H1 (cell line): ENCODE measurements around the gene ARL8A. TPM values are rescaled to one million over a fixed set of nuclear protein-coding genes. Genes with fewer than 3 reads are reported as not detected.
A peak's percentile ranks its signal among the peaks of the same experiment; 100 is the strongest.
"Not testable (repeated sequence)": the region's sequence is repeated elsewhere in the genome, so short reads cannot be mapped to it uniquely, and the experiment has no call there.

Experiments
- CTCF ChIA-PET: fragments of 300-600 bp; sonication (Branson Sonifier 250); formaldehyde crosslinking; loops from one replicate; lab custom pipeline; 2021; ENCODE audit not compliant: partially characterized antibody; lab: Charles Lee
- POLR2A ChIA-PET: fragments of 300-600 bp; sonication (Branson Sonifier 250); formaldehyde crosslinking; loops from one replicate; lab custom pipeline; 2021; ENCODE audit warnings: inconsistent platforms; ENCODE audit not compliant: partially characterized antibody; lab: Charles Lee
- DNase-seq, 2 experiments: peaks; one replicate each; pipeline versions ENCODE4 v3.0.0 to v3.0.0-alpha.2; 2010 to 2022; ENCODE audit warnings: low spot score in 2 of 2, low read depth in 1 of 2, mixed read lengths in 1 of 2
- FAIRE-seq: peaks from 2 replicates; lab custom pipeline; 2011; peaks lifted over from hg19 to GRCh38; lab: Jason Lieb, UNC
- H2AFZ ChIP-seq: 2 replicates; pipeline ENCODE4 v1.8.1; 2012; ENCODE audit warnings: low read length, inconsistent platforms
- H2AK5ac ChIP-seq: 2 replicates; pipeline ENCODE4 v1.6.1; 2013; ENCODE audit warnings: low read depth, low read length
- H2BK120ac ChIP-seq: replicated peaks from 2 replicates; pipeline ENCODE3; 2013; ENCODE audit warnings: low read depth, low read length, inconsistent platforms
- H2BK12ac ChIP-seq: 2 replicates; pipeline ENCODE4 v1.6.1; 2013; ENCODE audit warnings: low read depth, low read length
- H2BK15ac ChIP-seq: 2 replicates; pipeline ENCODE4 v1.6.1; 2013; ENCODE audit warnings: low read length
- H2BK20ac ChIP-seq: 2 replicates; pipeline ENCODE4 v1.6.1; 2013; ENCODE audit warnings: low read length
- H2BK5ac ChIP-seq: 2 replicates; pipeline ENCODE4 v1.6.1; 2013; ENCODE audit warnings: low read depth, low read length
- H3K14ac ChIP-seq: 2 replicates; pipeline ENCODE4 v1.6.1; 2013; ENCODE audit warnings: inconsistent platforms; ENCODE audit not compliant: insufficient read length
- H3K18ac ChIP-seq: 2 replicates; pipeline ENCODE4 v1.6.1; 2013; ENCODE audit warnings: low read length; ENCODE audit errors: extremely low read depth
- H3K23ac ChIP-seq: 2 replicates; pipeline ENCODE4 v1.6.1; 2013; ENCODE audit warnings: inconsistent platforms; ENCODE audit not compliant: insufficient read length
- H3K23me2 ChIP-seq: 2 replicates; pipeline ENCODE4 v1.6.1; 2013; ENCODE audit warnings: low read depth, low read length
- H3K27ac ChIP-seq: 2 replicates; pipeline ENCODE4 v1.6.1; 2011; ENCODE audit warnings: low read depth, low read length, inconsistent platforms
- H3K27me3 ChIP-seq, 4 experiments: replicated peaks in 1 of 4; 1 replicate in 1 of 4; 2 replicates in 3 of 4; pipeline versions ENCODE4 v1.6.1 to v1.8.1; 2011 to 2013; ENCODE audit warnings: low read length in 3 of 4, mild to moderate bottlenecking in 3 of 4, inconsistent platforms in 2 of 4, mixed read lengths in 2 of 4, moderate library complexity in 1 of 4; ENCODE audit not compliant: control insufficient read depth in 3 of 4, insufficient read depth in 3 of 4; ENCODE audit errors: extremely low read depth in 1 of 4
- H3K36me3 ChIP-seq, 4 experiments: 2 replicates each; pipeline versions ENCODE4 v1.6.1 to v1.8.1; 2011 to 2013; ENCODE audit warnings: mild to moderate bottlenecking in 4 of 4, low read length in 3 of 4, moderate library complexity in 2 of 4, control low read depth in 1 of 4, inconsistent platforms in 1 of 4; ENCODE audit not compliant: insufficient read depth in 4 of 4, control insufficient read depth in 2 of 4
- H3K4ac ChIP-seq: replicated peaks from 2 replicates; pipeline ENCODE3; 2013; ENCODE audit warnings: low read length, low read depth, mixed read lengths, inconsistent platforms; ENCODE audit not compliant: insufficient read length
- H3K4me1 ChIP-seq, 4 experiments: replicated peaks in 1 of 4; 1 replicate in 1 of 4; 2 replicates in 3 of 4; pipeline versions ENCODE4 v1.6.1 to v1.8.1; 2011 to 2013; ENCODE audit warnings: low read length in 3 of 4, inconsistent platforms in 2 of 4, mixed read lengths in 1 of 4; ENCODE audit not compliant: insufficient read depth in 4 of 4, control insufficient read depth in 3 of 4
- H3K4me2 ChIP-seq, 2 experiments: 2 replicates each; pipeline versions ENCODE4 v1.6.1 to v1.8.1; 2011 to 2013; ENCODE audit warnings: low read depth in 2 of 2, low read length in 2 of 2, control low read depth in 1 of 2, inconsistent platforms in 1 of 2, mild to moderate bottlenecking in 1 of 2; ENCODE audit not compliant: insufficient read depth in 1 of 2
- H3K4me3 ChIP-seq, 4 experiments: fragments of 200-600, 300-600 bp in 1 of 4; sonication (generic), shearing (Covaris generic), sonication (Bioruptor Twin) in 1 of 4; 2 replicates each; pipeline versions ENCODE4 v1.5.1 to v1.8.1; 2011 to 2016; ENCODE audit warnings: low read length in 4 of 4, low read depth in 3 of 4, control low read depth in 2 of 4, inconsistent platforms in 2 of 4, mild to moderate bottlenecking in 2 of 4, mixed read lengths in 1 of 4, moderate library complexity in 1 of 4; ENCODE audit not compliant: insufficient read depth in 2 of 4; ENCODE audit errors: extremely low read depth in 1 of 4
- H3K56ac ChIP-seq: replicated peaks from 2 replicates; pipeline ENCODE3; 2013; ENCODE audit warnings: low read depth, mild to moderate bottlenecking, mixed read lengths, low read length, inconsistent platforms; ENCODE audit not compliant: insufficient read length
- H3K79me1 ChIP-seq: 2 replicates; pipeline ENCODE4 v1.6.1; 2013; ENCODE audit warnings: low read depth, low read length, control low read depth
- H3K79me2 ChIP-seq, 2 experiments: 2 replicates each; pipeline versions ENCODE4 v1.6.1 to v1.8.1; 2012 to 2013; ENCODE audit warnings: low read length in 2 of 2, mild to moderate bottlenecking in 2 of 2, inconsistent platforms in 1 of 2; ENCODE audit not compliant: insufficient read depth in 2 of 2, control insufficient read depth in 1 of 2
- H3K9ac ChIP-seq, 4 experiments: replicated peaks in 1 of 4; 1 replicate in 1 of 4; 2 replicates in 3 of 4; pipeline versions ENCODE4 v1.6.1 to v1.8.1; 2011 to 2013; ENCODE audit warnings: low read depth in 3 of 4, low read length in 3 of 4, control low read depth in 2 of 4, mild to moderate bottlenecking in 2 of 4, moderate library complexity in 2 of 4, inconsistent platforms in 1 of 4; ENCODE audit errors: extremely low read depth in 1 of 4
- H3K9me3 ChIP-seq, 2 experiments: 2 replicates each; pipeline versions ENCODE4 v1.6.1 to v1.8.1; 2012 to 2013; ENCODE audit warnings: mild to moderate bottlenecking in 2 of 2, moderate library complexity in 2 of 2, control low read depth in 1 of 2, inconsistent platforms in 1 of 2, low read depth in 1 of 2, low read length in 1 of 2, mixed read lengths in 1 of 2; ENCODE audit not compliant: insufficient read depth in 2 of 2
- H4K20me1 ChIP-seq, 2 experiments: replicated peaks in 1 of 2; 2 replicates each; pipeline versions ENCODE3 to v1.8.1; 2011 to 2013; ENCODE audit warnings: inconsistent platforms in 2 of 2, low read length in 2 of 2, mild to moderate bottlenecking in 1 of 2; ENCODE audit not compliant: insufficient read depth in 2 of 2, control insufficient read depth in 1 of 2
- H4K5ac ChIP-seq: 2 replicates; pipeline ENCODE4 v1.6.1; 2013; ENCODE audit warnings: low read length, low read depth, mixed read lengths, inconsistent platforms; ENCODE audit not compliant: insufficient read length
- H4K8ac ChIP-seq: 2 replicates; pipeline ENCODE4 v1.8.0; 2013; ENCODE audit warnings: mild to moderate bottlenecking, moderate library complexity, low read length, inconsistent platforms; ENCODE audit not compliant: insufficient read depth; ENCODE audit errors: extremely low read depth
- H4K91ac ChIP-seq: replicated peaks from 2 replicates; pipeline ENCODE3; 2013; ENCODE audit warnings: low read length, mixed read lengths, inconsistent platforms; ENCODE audit not compliant: insufficient read length
- CTCF ChIP-seq, 3 experiments: IDR thresholded peaks; 1 replicate in 2 of 3; 2 replicates in 1 of 3; pipeline versions ENCODE4 v1.5.1 to v1.6.1; 2011; ENCODE audit warnings: low read length in 3 of 3, mild to moderate bottlenecking in 3 of 3, inconsistent platforms in 2 of 3, low read depth in 1 of 3, moderate library complexity in 1 of 3; ENCODE audit not compliant: insufficient read depth in 1 of 3; ENCODE audit errors: control extremely low read depth in 1 of 3
- HDAC6 ChIP-seq: IDR thresholded peaks from one replicate; pipeline ENCODE4 v1.7.1; 2012; ENCODE audit warnings: low read depth, mild to moderate bottlenecking, inconsistent platforms, low read length, moderate library complexity
- NANOG ChIP-seq: IDR thresholded peaks from 2 replicates; pipeline ENCODE4 v1.6.1; 2011; ENCODE audit warnings: low read length, low read depth, mild to moderate bottlenecking, inconsistent platforms; ENCODE audit not compliant: insufficient read depth, poor library complexity, severe bottlenecking
- PHF8 ChIP-seq: fragments of 200-600 bp; sonication (generic); conservative IDR thresholded peaks from 2 replicates; pipeline ENCODE4 v1.7.1; 2012; ENCODE audit warnings: low read depth, mild to moderate bottlenecking, inconsistent platforms, low read length, moderate library complexity
- RAD21 ChIP-seq, 2 experiments: IDR thresholded peaks in 1 of 2; conservative IDR thresholded peaks in 1 of 2; 2 replicates each; pipeline ENCODE4 v1.6.1; 2011; ENCODE audit warnings: low read depth in 2 of 2, low read length in 2 of 2, improper control_type of control experiment in 1 of 2, inconsistent platforms in 1 of 2, mild to moderate bottlenecking in 1 of 2, moderate library complexity in 1 of 2
- WGBS, 2 experiments: shearing (Covaris generic) in 1 of 2; methylation state at CpG; one replicate each; pipeline versions ENCODE4 v1.1.6 to v1.1.7; 2013 to 2015; ENCODE audit warnings: low lambda C conversion rate in 2 of 2, mixed read lengths in 2 of 2, inconsistent platforms in 1 of 2, low coverage in 1 of 2, missing lambda C conversion rate in 1 of 2; ENCODE audit not compliant: insufficient replicate concordance in 2 of 2, insufficient coverage in 1 of 2, insufficient read length in 1 of 2; ENCODE audit errors: extremely low coverage in 1 of 2, missing lambda C conversion rate in 1 of 2; 5-methylcytosine and 5-hydroxymethylcytosine counted together
- polyA plus RNA-seq, 7 experiments: library from polyadenylated mRNA; depleted of rRNA in 3 of 7; stranded (reverse) in 5 of 7; unstranded in 2 of 7; fragments of >200 nt in 5 of 7; fragments of 200-250 nt in 2 of 7; gene quantifications; 1 replicate in 5 of 7; 2 replicates in 1 of 7; 4 replicates in 1 of 7; pipeline versions ENCODE4 v1.2.1 to v1.2.3, GENCODE V29; 2011 to 2013; ENCODE audit warnings: missing spikeins in 2 of 7, mixed read lengths in 2 of 7
- total RNA-seq: library from RNA; stranded (reverse); fragmentation: NEBNext Ultra II Directional; extraction: Animal tissue kit (Norgen Biotek cat#: 25700); gene quantifications from 2 replicates; pipeline ENCODE4 v1.2.1, GENCODE V29; 2021

Gene ARL8A
- total and polyA plus RNA-seq, 2 of the 8 experiments (the other 6 are each of a cell fraction or from before 2014, with no cell fraction given) = 40.3 to 58.7 TPM

DNA sequence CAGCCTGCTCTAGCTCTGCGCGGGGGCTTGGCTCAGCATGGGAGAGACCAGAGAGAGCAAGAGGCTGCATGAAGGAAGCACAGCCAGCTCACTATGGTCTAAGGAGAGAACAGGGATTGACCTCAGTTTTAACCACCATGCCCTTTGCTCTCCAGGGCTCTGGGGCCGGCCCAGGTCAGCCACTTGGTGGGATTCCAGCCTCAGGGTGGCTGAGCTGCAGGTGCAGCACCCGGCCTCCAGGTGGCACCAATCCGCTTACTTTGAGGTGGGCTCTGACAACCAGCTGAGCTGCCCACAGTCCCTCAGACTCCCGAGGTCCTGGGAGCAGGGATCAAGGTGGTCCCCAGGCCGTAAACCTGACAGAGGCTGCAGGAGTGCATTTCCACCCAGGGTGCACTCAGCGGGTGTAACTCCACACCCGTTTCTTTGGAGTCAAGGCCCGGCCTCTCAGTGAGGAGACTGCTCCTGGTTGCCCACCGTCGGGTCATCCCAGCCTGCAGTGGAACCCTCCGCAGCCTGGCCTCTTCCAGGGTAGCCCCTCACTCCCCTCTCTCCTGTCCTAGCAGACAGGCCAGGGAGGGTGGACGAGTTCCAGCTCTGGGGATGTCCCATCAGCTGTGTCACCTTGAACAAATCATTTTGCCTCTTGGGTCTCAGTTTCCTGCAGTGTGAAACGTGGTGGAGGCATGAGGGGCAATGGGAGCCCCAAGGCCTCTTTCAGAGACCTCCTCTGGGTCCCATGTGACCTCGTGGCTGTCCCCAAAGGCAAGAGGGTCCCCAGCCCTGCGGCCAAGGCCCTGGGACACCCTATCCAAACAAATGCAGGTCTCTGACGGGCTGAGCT, 48.5 kb upstream of the ARL8A start (continued):
- TF ChIP-seq CTCF (IDR thresholded peaks at IDR 0.05; ENCODE audit: control extremely low read depth in 1 of 3, insufficient read depth in 1 of 3, low read depth in 1 of 3, low read length in 3 of 3) = peak; percentile 93 to 97 (median 96)
- TF ChIP-seq HDAC6 = no peak
- TF ChIP-seq RAD21 (IDR thresholded peaks at IDR 0.05 in 1 of 2, conservative IDR thresholded peaks at IDR 0.05 in 1 of 2; ENCODE audit: low read depth in 2 of 2, low read length in 2 of 2) = peak; percentile 81 to 86
- no peak for TF ChIP-seq PHF8
- no peak for TF ChIP-seq NANOG

- H3K23me2 ChIP-seq, H3K4ac ChIP-seq, H4K5ac ChIP-seq, H3K56ac ChIP-seq, H2BK120ac ChIP-seq, H3K4me1 ChIP-seq, H3K23ac ChIP-seq, DNase-seq, H2BK12ac ChIP-seq, H3K79me2 ChIP-seq, H3K18ac ChIP-seq, H4K20me1 ChIP-seq, H3K9ac ChIP-seq, H2BK20ac ChIP-seq, POLR2A ChIA-PET, FAIRE-seq, H3K9me3 ChIP-seq, H3K14ac ChIP-seq, H2AFZ ChIP-seq, H4K91ac ChIP-seq, H2BK5ac ChIP-seq, H2AK5ac ChIP-seq, H4K8ac ChIP-seq, H3K4me3 ChIP-seq, H3K27ac ChIP-seq, H2BK15ac ChIP-seq, H3K36me3 ChIP-seq, H3K4me2 ChIP-seq, H3K79me1 ChIP-seq: not testable (repeated sequence)
- CTCF ChIA-PET = interaction anchor here (1.7 to 6.3 kb wide), 4 partner anchors 12 to 116 kb away, joined by 3 to 36 read pairs (median 18); no protein-coding TSS in a partner anchor
- WGBS, 2 experiments = no CpG with 5 or more reads among the region's 33 CpGs
- peaks cover 16 to 31% (median 22%) of the 10 kb centered on the region in 4 experiments for H3K27me3 ChIP-seq
Measured at GRCh38 chr1:202191391-202191790, 46.9 kb upstream of the ARL8A start.
